LNCaP clone FGC (cell line): Measurements from ENCODE around the gene SLC18B1.

Experiments
- DNase-seq: peaks from one replicate; pipeline ENCODE4 v3.0.0-alpha.2; 2011; ENCODE audit warnings: low read depth
- H3K4me3 ChIP-seq: 2 replicates; pipeline ENCODE4 v1.5.1; 2011; ENCODE audit warnings: mild to moderate bottlenecking, low read depth, low read length, control low read depth
- TF ChIP-seq, protein P1 (sequence below): IDR thresholded peaks from 2 replicates; pipeline ENCODE4 v1.5.1; 2012; ENCODE audit warnings: mild to moderate bottlenecking; ENCODE audit not compliant: control insufficient read depth, insufficient read depth; ENCODE audit errors: extremely low read depth

Gene SLC18B1

DNA sequence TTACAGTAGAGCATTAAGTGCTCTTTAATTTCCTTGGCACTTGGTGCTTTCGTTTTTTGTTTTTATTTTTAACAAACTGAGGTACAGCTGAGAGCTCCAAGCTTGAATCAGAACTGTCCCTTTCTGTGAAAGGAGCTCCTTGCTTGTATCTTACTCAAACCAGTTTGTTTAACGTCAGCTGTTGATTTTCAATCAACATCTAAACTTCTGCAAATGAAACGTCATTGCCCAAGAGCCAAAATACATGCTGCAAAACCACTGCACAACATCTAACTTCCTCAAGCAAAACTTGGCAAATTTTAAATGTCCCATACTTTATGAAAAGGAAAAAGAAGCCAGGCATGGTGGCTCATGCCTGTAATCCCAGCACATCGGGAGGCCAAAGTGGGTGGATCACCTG lies 55.9 kb downstream of the SLC18B1 start:
- no peak for DNase-seq
- TF ChIP-seq, protein P1, sequence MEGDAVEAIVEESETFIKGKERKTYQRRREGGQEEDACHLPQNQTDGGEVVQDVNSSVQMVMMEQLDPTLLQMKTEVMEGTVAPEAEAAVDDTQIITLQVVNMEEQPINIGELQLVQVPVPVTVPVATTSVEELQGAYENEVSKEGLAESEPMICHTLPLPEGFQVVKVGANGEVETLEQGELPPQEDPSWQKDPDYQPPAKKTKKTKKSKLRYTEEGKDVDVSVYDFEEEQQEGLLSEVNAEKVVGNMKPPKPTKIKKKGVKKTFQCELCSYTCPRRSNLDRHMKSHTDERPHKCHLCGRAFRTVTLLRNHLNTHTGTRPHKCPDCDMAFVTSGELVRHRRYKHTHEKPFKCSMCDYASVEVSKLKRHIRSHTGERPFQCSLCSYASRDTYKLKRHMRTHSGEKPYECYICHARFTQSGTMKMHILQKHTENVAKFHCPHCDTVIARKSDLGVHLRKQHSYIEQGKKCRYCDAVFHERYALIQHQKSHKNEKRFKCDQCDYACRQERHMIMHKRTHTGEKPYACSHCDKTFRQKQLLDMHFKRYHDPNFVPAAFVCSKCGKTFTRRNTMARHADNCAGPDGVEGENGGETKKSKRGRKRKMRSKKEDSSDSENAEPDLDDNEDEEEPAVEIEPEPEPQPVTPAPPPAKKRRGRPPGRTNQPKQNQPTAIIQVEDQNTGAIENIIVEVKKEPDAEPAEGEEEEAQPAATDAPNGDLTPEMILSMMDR, result no peak
- H3K4me3 ChIP-seq, result no peak overlapping the region

DNA sequence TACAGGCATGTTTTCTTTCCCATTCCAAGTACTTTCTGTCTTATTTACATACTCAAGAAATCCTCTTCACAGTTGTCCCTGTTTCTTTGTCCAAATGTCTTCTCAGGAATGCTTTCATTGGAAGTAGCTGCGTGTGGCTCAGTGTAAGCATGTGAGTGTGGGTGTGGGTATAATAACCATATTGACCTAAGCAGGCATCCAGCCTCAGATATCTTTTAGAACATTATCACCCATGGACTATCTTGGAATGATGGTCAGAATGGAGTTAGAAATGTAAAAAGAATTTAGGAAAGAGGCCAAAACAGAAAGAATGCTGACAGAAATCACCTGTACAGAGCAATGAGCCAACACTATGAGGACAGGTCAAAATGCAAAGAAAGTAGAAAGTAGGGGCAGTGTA lies 57.2 kb downstream of the SLC18B1 start:
- H3K4me3 ChIP-seq, result no peak overlapping the region
- TF ChIP-seq, protein P1, result no peak
- no peak for DNase-seq

DNA sequence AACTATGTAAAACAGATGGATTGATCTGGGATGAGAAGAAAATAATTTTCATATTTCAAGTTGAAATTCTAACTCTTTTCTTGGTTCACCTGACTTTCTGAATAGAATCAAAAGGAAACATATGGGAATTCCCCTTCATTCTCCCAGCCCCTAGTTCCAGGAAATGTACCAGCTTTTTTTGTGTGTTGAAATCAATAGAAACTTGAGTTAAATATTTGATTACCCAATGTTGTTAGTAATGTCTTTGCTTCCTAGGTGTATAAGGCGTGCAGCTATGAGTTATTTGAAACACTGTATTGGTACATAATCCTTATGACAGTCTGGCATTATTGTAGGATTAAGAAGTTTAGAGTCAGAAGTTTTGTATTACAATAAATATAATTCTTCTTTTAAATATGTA lies 62.2 kb downstream of the SLC18B1 start:
- DNase-seq, result no peak
- TF ChIP-seq, protein P1, result no peak
- H3K4me3 ChIP-seq, result no peak overlapping the region

DNA sequence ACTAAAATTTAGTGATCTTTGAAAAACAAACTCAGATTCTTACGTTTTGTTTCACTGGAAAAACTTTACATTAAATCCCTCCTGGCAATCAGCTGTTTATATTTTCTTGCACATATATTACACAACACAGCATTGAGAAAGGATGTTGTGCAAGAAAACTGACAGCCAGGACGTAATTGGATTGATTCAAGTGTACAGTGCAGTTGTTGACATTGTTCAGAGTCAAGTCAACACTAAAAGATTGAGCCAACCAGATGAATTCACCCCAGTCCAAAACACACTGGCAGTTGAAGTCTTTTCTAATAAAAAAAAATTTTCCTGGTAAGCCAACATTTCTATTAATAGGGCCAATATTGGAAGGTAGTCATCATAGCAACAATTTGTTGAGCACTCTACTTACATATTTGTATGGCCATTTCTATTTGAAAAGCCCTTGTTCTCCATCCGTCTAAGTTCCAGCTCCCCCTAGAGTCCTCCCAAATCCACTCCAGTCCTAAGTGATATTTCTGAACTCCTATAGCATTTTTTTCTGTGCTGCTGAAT lies 63.7 kb downstream of the SLC18B1 start:
- TF ChIP-seq, protein P1, result peak; percentile 36
- peak; percentile 62 for DNase-seq

DNA sequence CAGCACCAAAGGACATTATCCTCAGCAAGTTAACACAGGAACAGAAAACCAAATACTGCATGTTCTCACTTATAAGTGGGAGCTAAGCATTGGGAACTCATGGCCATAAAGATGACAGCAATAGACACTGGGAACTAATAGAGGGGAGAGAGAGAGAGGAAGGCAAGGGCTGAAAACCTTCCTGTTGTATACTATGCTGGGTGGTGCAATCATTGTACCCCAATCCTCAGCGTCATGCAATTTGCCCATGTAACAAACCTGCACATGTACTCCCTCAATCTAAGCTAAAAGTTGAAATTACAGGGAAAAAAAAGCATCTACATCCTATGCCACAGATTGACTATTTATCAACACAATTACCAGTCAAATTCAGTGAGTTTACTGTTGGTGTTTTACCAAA lies 64.6 kb downstream of the SLC18B1 start:
- TF ChIP-seq, protein P1, result no peak
- H3K4me3 ChIP-seq, result no peak overlapping the region
- no peak for DNase-seq

More for the DNA sequence above, 63.7 kb downstream of the SLC18B1 start:
- H3K4me3 ChIP-seq, result no peak overlapping the region

DNA sequence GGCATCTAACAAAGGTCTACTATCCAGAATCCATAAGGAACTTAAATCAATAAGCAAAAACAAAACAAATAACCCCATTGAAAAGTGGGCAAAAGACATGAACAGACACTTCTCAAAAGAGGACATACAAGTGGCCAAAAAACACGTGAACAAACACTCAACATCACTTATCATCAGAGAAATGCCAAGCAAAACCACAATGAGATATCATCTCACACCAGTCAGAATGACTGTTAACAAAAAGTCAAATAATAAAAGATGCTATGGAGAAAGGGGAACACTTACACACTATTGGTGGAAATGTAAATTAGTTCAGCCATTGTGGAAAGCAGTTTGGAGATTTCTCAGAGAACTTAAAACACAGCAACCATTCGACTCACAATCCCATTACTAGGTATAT lies 65.2 kb downstream of the SLC18B1 start:
- H3K4me3 ChIP-seq, result no peak overlapping the region
- DNase-seq, result no peak
- TF ChIP-seq, protein P1, result no peak

DNA sequence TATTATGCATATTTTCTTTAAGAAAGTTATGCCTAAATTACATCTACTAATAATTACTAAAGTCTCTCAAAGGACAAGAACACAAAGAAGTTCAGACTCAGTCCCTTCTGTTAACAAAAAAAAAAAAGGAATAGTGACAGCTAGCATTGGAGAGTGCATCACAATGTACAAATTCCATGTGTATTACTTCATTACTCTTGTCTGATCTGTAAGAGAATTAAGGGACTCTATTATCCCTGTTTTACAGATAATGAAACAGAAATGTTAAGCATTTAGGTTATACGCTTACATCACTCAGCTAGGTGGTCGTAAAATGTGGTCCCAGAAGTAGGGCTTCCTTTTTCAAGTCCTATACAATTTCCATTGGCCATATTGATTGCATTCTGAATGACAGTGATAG lies 67.4 kb downstream of the SLC18B1 start:
- TF ChIP-seq, protein P1, result no peak
- DNase-seq, result no peak
- H3K4me3 ChIP-seq, result no peak overlapping the region
